ENCODE results near the gene PRELID2.

GRCh38 chr5:145834917-145835847, at the start of gene PRELID2:
- peak in 1 of 6 experiments; percentile 15 for TF ChIP-seq CTCF (IDR thresholded peaks at IDR 0.05)
- peak in 3 of 4 donors; percentile 44 to 76 (median 50) for TF ChIP-seq POLR2A (IDR thresholded peaks at IDR 0.05)

Measured in upper lobe of left lung (tissue), 4 donors.